GM10266 (cell line): ENCODE results near the gene C20orf141.
"Not testable (repeated sequence)": the region's sequence is repeated elsewhere in the genome, so short reads cannot be mapped to it uniquely, and the experiment has no call there.

Experiments
- DNase-seq: peaks from one replicate; pipeline ENCODE4 v3.0.0; 2012; ENCODE audit errors: extremely low spot score
- CTCF ChIP-seq: IDR thresholded peaks from 2 replicates; pipeline ENCODE4 v1.5.1; 2012; ENCODE audit warnings: mild to moderate bottlenecking, low read depth; ENCODE audit not compliant: control insufficient read depth, insufficient read depth; ENCODE audit errors: missing control alignments

C20orf141 gene

GRCh38 chr20:2806351-2806701 is 8.5 kb upstream of the C20orf141 start:
- DNase-seq: no peak
- TF ChIP-seq CTCF: no peak

GRCh38 chr20:2807019-2807418 is 7.8 kb upstream of the C20orf141 start:
- no peak for TF ChIP-seq CTCF
- DNase-seq: no peak

GRCh38 chr20:2807929-2808328 is 6.9 kb upstream of the C20orf141 start:
- DNase-seq: not testable (repeated sequence)

DNA sequence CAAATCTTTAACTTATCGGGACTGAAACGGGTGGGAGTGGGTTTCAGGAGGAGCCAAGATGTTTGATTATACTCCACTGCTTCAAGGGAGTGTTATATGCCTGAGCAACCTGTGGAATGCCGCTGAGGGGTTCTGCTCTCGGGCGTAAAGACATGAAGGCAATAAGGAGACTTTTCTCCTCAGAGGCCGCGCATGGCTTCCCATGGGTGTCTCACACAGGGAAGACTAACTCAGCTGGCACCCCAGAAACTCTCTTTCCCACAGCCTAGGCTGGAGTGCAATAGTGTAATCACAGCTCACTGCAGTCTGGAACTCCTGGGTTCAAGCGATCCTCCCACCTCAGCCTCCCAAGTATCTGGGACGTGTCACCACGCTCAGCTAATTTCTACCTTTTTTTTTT is 5.1 kb upstream of the C20orf141 start:
- TF ChIP-seq CTCF: no peak
- DNase-seq: no peak

DNA sequence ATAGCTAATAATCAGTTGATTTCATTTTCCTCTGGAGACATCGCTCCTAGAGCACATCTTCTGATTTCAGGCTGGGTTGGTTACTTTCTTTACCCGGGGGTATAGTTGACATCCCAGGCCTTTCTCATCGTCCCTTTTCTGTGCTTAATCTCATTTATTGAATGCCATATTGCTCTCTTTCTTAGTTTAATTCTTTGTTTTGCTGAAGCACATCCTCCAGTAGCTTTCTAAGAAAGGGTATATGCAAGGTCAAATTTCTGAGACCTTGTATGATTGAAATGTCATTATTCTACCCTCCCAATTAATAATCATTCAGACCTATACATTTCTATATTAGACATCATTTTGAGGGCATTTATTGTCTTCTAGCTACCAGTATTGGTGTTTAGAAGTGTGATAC is 2.6 kb upstream of the C20orf141 start:
- TF ChIP-seq CTCF: no peak
- DNase-seq: no peak

- TF ChIP-seq CTCF: no peak
- DNase-seq: no peak
These were observed 711 bp upstream of the C20orf141 start for GRCh38 chr20:2814076-2814475.

DNA sequence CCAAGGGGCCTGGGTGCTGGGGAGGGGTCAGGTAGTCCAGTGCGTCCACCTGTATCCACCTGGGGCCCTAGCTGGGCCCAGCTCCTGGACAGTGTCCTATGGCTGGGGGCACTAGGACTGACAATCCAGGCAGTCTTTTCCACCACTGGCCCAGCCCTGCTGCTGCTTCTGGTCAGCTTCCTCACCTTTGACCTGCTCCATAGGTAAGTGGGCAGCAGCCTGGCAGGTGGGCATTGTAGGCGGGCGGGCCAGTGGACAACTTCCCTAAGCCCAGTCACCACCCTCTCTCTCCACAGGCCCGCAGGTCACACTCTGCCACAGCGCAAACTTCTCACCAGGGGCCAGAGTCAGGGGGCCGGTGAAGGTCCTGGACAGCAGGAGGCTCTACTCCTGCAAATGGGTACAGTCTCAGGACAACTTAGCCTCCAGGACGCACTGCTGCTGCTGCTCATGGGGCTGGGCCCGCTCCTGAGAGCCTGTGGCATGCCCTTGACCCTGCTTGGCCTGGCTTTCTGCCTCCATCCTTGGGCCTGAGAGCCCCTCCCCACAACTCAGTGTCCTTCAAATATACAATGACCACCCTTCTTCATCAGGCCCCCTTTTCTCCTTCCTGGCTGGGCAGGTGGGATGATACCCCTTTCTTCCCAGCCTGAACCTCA is 584 bp downstream of the C20orf141 start:
- DNase-seq: no peak
- TF ChIP-seq CTCF: no peak

DNA sequence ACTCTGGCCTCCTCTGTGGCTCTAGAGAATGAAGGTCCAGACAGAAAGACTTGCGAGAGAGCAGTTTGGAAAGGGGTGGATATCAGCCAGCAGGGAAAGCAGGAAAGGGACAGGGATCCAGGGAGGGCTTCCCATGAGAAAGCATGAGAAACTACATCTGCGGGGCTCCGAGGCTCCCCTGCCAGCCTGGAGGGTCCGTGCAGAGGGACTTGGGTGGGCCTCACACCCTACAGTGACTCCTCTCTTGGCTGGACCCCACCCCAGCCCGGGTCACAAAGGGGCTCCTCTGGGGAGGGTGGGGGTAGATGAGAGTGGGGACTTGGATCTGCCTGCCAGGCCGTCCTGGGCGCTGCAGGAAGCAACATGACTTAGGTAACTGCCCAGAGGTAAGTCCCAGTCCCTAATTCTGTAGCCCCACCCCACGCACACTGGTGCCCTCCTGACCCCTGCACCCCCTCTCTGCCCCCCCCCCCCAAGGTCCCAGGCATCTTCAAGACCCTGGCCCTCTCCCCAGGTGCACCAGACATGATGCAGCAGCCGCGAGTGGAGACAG is 1.3 kb downstream of the C20orf141 start, which contains the start of gene TMEM239:
Gene TMEM239, plus strand, starts transcription at position 335 of the 553 bp plus-strand sequence. Its CDS starts 191 bp downstream, at position 526.
- no peak for TF ChIP-seq CTCF
- DNase-seq: no peak
